HG03139 (cell line): ENCODE measurements around the gene SYT6.
"Not testable (repeated sequence)": the region's sequence is repeated elsewhere in the genome, so short reads cannot be mapped to it uniquely, and the experiment has no call there.

Source experiments
- ATAC-seq: cut with Tn5 transposase; IDR thresholded peaks from one replicate; pipeline ENCODE4 v1.9.1; 2021; ENCODE audit not compliant: unreplicated experiment

SYT6 gene

GRCh38 chr1:114076308-114076707 lies 77.4 kb downstream of the SYT6 start:
- ATAC-seq = no peak

- no peak for ATAC-seq
Measured at GRCh38 chr1:114075546-114076242, 78.0 kb downstream of the SYT6 start.

- ATAC-seq = no peak
Measured at GRCh38 chr1:114075105-114075504, 78.6 kb downstream of the SYT6 start.

- no peak for ATAC-seq
Measured at GRCh38 chr1:114072246-114072645, 81.4 kb downstream of the SYT6 start.

- ATAC-seq = not testable (repeated sequence)
Measured at GRCh38 chr1:114069762-114070161, 83.9 kb downstream of the SYT6 start.

- not testable (repeated sequence) for ATAC-seq
Measured at GRCh38 chr1:114068684-114069083, 85.0 kb downstream of the SYT6 start.

GRCh38 chr1:114065671-114066070 lies 88.0 kb downstream of the SYT6 start:
- ATAC-seq = not testable (repeated sequence)

- ATAC-seq = no peak
Measured at GRCh38 chr1:114063544-114063943, 90.1 kb downstream of the SYT6 start.

GRCh38 chr1:114062477-114063099 lies 91.1 kb downstream of the SYT6 start:
- ATAC-seq = no peak

GRCh38 chr1:114061121-114061830 lies 92.4 kb downstream of the SYT6 start:
- ATAC-seq = no peak

GRCh38 chr1:114058236-114058635 lies 95.4 kb downstream of the SYT6 start:
- not testable (repeated sequence) for ATAC-seq

GRCh38 chr1:114054148-114054547 lies 99.5 kb downstream of the SYT6 start:
- ATAC-seq = no peak

GRCh38 chr1:114048232-114048631 lies 105.4 kb downstream of the SYT6 start:
- no peak for ATAC-seq

- ATAC-seq = no peak
Measured at GRCh38 chr1:114043548-114043947, 110.1 kb downstream of the SYT6 start.

GRCh38 chr1:114043054-114043453 lies 110.6 kb downstream of the SYT6 start:
- ATAC-seq = no peak

GRCh38 chr1:114040273-114041015 lies 113.2 kb downstream of the SYT6 start:
- ATAC-seq = no peak
